Umbilical cord (tissue), 2 donors: ENCODE data around the gene LKAAEAR1. TPM values are rescaled to one million over a fixed set of nuclear protein-coding genes. Genes with fewer than 3 reads are reported as not detected.
A peak's percentile ranks its signal among the peaks of the same experiment; 100 is the strongest.

Experiments
- DNase-seq: peaks from one replicate; pipeline ENCODE4 v3.0.0-alpha.2; 2015; ENCODE audit warnings: low spot score
- total RNA-seq: library from RNA; depleted of rRNA; stranded (reverse); fragments of >200 nt; gene quantifications from one replicate; pipeline ENCODE4 v1.2.3, GENCODE V29; 2014; ENCODE audit warnings: low replicate concordance; ENCODE audit not compliant: insufficient read depth

Gene LKAAEAR1
- total RNA-seq, 1 donor from 2014 or later, result 3.4 TPM

GRCh38 chr20:64111841-64112641, 27.8 kb upstream of the LKAAEAR1 start:
- no peak for DNase-seq

GRCh38 chr20:64110411-64111068, 26.3 kb upstream of the LKAAEAR1 start:
- DNase-seq, result no peak

GRCh38 chr20:64109831-64110391, 25.7 kb upstream of the LKAAEAR1 start:
- DNase-seq, result no peak

GRCh38 chr20:64108731-64109681, 24.8 kb upstream of the LKAAEAR1 start:
- DNase-seq, result no peak

GRCh38 chr20:64107736-64108457, 23.7 kb upstream of the LKAAEAR1 start:
- peak; percentile 47 for DNase-seq

- DNase-seq, result peak; percentile 45
These were observed 23.0 kb upstream of the LKAAEAR1 start, which contains the start of gene NPBWR2 for GRCh38 chr20:64106981-64107735. Gene NPBWR2 (minus strand): TSS chr20:64107565. CDS start chr20:64106831, 734 bp downstream.

GRCh38 chr20:64106435-64106961, 22.3 kb upstream of the LKAAEAR1 start:
- no peak for DNase-seq

- DNase-seq, result no peak
These were observed 21.7 kb upstream of the LKAAEAR1 start for GRCh38 chr20:64105846-64106434.

GRCh38 chr20:64104667-64105451, 20.7 kb upstream of the LKAAEAR1 start:
- no peak for DNase-seq

GRCh38 chr20:64103871-64104666, 19.9 kb upstream of the LKAAEAR1 start:
- DNase-seq, result no peak

GRCh38 chr20:64102647-64103354, 18.6 kb upstream of the LKAAEAR1 start:
- DNase-seq, result no peak

GRCh38 chr20:64101731-64102621, 17.8 kb upstream of the LKAAEAR1 start:
- no peak for DNase-seq

- no peak for DNase-seq
These were observed 16.9 kb upstream of the LKAAEAR1 start for GRCh38 chr20:64100946-64101688.

GRCh38 chr20:64100566-64100888, 16.3 kb upstream of the LKAAEAR1 start:
- DNase-seq, result no peak

GRCh38 chr20:64099880-64100565, 15.8 kb upstream of the LKAAEAR1 start:
- DNase-seq, result no peak
